AG04449 (cell line): Measurements from ENCODE around the gene C14orf93.

Source experiments
- CTCF ChIA-PET: fragments of 350-600 bp; formaldehyde crosslinking; extraction: SDS; loops from one replicate; lab custom pipeline; 2021; ENCODE audit warnings: antibody characterized with exemption; lab: Yijun Ruan, JAX
- POLR2A ChIA-PET: fragments of 400-600, 350-600 bp; formaldehyde crosslinking; extraction: SDS; loops from one replicate; lab custom pipeline; 2020; ENCODE audit warnings: antibody characterized with exemption, inconsistent platforms; lab: Yijun Ruan, JAX
- DNase-seq: peaks from one replicate; pipeline ENCODE4 v3.0.0-alpha.2; 2010; ENCODE audit warnings: low read depth, low spot score
- H3K4me3 ChIP-seq: 2 replicates; pipeline ENCODE4 v1.5.1; 2011; ENCODE audit warnings: low read depth, mild to moderate bottlenecking, control low read depth, low read length
- CTCF ChIP-seq: IDR thresholded peaks from one replicate; pipeline ENCODE4 v1.5.1; 2011; ENCODE audit warnings: mild to moderate bottlenecking, moderate library complexity, low read length, control low read depth, inconsistent platforms; ENCODE audit not compliant: insufficient read depth; ENCODE audit errors: missing control alignments

Gene C14orf93

GRCh38 chr14:23009939-23010726 lies at the start of gene C14orf93:
Gene C14orf93 (minus strand): TSS chr14:23010143. CDS start chr14:22999023, 11,120 bp downstream.
- ChIA-PET CTCF (interaction anchor here (0.7 to 7.9 kb wide), 6 partner anchors 14 to 622 kb away, joined by 3 to 62 read pairs (median 6); no protein-coding TSS in a partner anchor), POLR2A (no interaction called here)
- TF ChIP-seq CTCF = no peak
- no peak for DNase-seq
- H3K4me3 ChIP-seq = peak within 1 kb of the TSS; percentile 57

- TF ChIP-seq CTCF = no peak
- DNase-seq = no peak
- ChIA-PET CTCF (interaction anchor here (0.8 to 31.7 kb wide), 33 partner anchors 7 to 1079 kb away, joined by 3 to 1423 read pairs (median 5); partner anchors contain the start of genes ACIN1, AJUBA, C14orf119 and HAUS4), POLR2A (interaction anchor here (0.6 to 1.5 kb wide), 9 partner anchors 36 to 145 kb away, joined by 3 to 9 read pairs (median 5); partner anchors contain the start of genes ACIN1, AJUBA, C14orf119 and PRMT5)
- no peak overlapping the region for H3K4me3 ChIP-seq
Observed at GRCh38 chr14:23058654-23059504, 48.9 kb upstream of the C14orf93 start.

GRCh38 chr14:23057757-23058653 lies 48.1 kb upstream of the C14orf93 start:
- peak; percentile 94 for TF ChIP-seq CTCF
- peak overlapping the region; percentile 60 for H3K4me3 ChIP-seq
- DNase-seq = no peak
- ChIA-PET CTCF (interaction anchor here (0.6 to 31.7 kb wide), 36 partner anchors 8 to 502 kb away, joined by 3 to 1423 read pairs (median 5); partner anchors contain the start of genes ACIN1, AJUBA, C14orf119 and HAUS4), POLR2A (interaction anchor here (0.6 to 1.5 kb wide), 12 partner anchors 11 to 144 kb away, joined by 3 to 9 read pairs (median 4); partner anchors contain the start of genes ACIN1, AJUBA, C14orf119 and PRMT5)

GRCh38 chr14:23056956-23057756 lies 47.2 kb upstream of the C14orf93 start, which contains the start of gene CDH24:
Gene CDH24 (minus strand): TSS chr14:23057520. CDS start chr14:23055733, 1,787 bp downstream.
- no peak for DNase-seq
- H3K4me3 ChIP-seq = peak within 1 kb of the TSS; percentile 60
- ChIA-PET CTCF (interaction anchor here (0.6 to 31.7 kb wide), 40 partner anchors 7 to 501 kb away, joined by 3 to 1423 read pairs (median 7); partner anchors contain the start of genes ACIN1, AJUBA, C14orf119 and HAUS4), POLR2A (interaction anchor here (0.8 to 1.5 kb wide), 10 partner anchors 12 to 128 kb away, joined by 3 to 9 read pairs (median 5); partner anchors contain the start of genes ACIN1, AJUBA, C14orf119 and PRMT5)
- no peak for TF ChIP-seq CTCF
